Glutamatergic neuron (in vitro differentiated cells): ENCODE results near the gene MRPS24. TPM values are rescaled to one million over a fixed set of nuclear protein-coding genes. Genes with fewer than 3 reads are reported as not detected.

Experiments used
- DNase-seq: peaks from one replicate; pipeline ENCODE4 v3.0.0; 2022
- H3K27ac Mint-ChIP-seq: one replicate; pipeline ENCODE4 v1.8.0; 2020; ENCODE audit warnings: mild to moderate bottlenecking, mixed read lengths, inconsistent platforms; ENCODE audit not compliant: unreplicated experiment
- H3K27me3 Mint-ChIP-seq: one replicate; pipeline ENCODE4 v1.8.0; 2020; ENCODE audit warnings: mild to moderate bottlenecking, moderate library complexity, mixed read lengths, inconsistent platforms; ENCODE audit not compliant: unreplicated experiment
- H3K36me3 Mint-ChIP-seq: one replicate; pipeline ENCODE4 v1.8.0; 2020; ENCODE audit warnings: mild to moderate bottlenecking, mixed read lengths, inconsistent platforms; ENCODE audit not compliant: unreplicated experiment
- H3K4me1 Mint-ChIP-seq: one replicate; pipeline ENCODE4 v1.8.0; 2020; ENCODE audit warnings: mild to moderate bottlenecking, low read depth, mixed read lengths, inconsistent platforms; ENCODE audit not compliant: unreplicated experiment
- H3K4me3 Mint-ChIP-seq: one replicate; pipeline ENCODE4 v1.8.0; 2020; ENCODE audit warnings: mild to moderate bottlenecking, mixed read lengths, inconsistent platforms; ENCODE audit not compliant: unreplicated experiment
- H3K9me3 Mint-ChIP-seq: one replicate; pipeline ENCODE4 v1.8.0; 2020; ENCODE audit warnings: mild to moderate bottlenecking, moderate library complexity, mixed read lengths, inconsistent platforms; ENCODE audit not compliant: unreplicated experiment
- total RNA-seq: library from RNA; stranded (reverse); fragmentation: NEBNext Ultra II Directional; extraction: Animal tissue kit (Norgen Biotek cat#: 25700); gene quantifications from one replicate; pipeline ENCODE4 v1.2.1, GENCODE V29; 2021; ENCODE audit not compliant: unreplicated experiment
- TF ChIP-seq, protein P1 (sequence below): fragments of 200-600 bp; sonication (generic); IDR thresholded peaks from one replicate; pipeline ENCODE4 v1.5.0; 2021; ENCODE audit not compliant: partially characterized antibody, unreplicated experiment

The MRPS24 gene
- total RNA-seq, 1 donor from 2014 or later, result 60.8 TPM

GRCh38 chr7:43868181-43868580 is 1.1 kb downstream of the MRPS24 start:
- peaks cover 12% of the 10 kb centered on the region for H3K4me1 Mint-ChIP-seq
- no peak for DNase-seq
- no peak overlapping the region for H3K27ac Mint-ChIP-seq
- TF ChIP-seq, protein P1, sequence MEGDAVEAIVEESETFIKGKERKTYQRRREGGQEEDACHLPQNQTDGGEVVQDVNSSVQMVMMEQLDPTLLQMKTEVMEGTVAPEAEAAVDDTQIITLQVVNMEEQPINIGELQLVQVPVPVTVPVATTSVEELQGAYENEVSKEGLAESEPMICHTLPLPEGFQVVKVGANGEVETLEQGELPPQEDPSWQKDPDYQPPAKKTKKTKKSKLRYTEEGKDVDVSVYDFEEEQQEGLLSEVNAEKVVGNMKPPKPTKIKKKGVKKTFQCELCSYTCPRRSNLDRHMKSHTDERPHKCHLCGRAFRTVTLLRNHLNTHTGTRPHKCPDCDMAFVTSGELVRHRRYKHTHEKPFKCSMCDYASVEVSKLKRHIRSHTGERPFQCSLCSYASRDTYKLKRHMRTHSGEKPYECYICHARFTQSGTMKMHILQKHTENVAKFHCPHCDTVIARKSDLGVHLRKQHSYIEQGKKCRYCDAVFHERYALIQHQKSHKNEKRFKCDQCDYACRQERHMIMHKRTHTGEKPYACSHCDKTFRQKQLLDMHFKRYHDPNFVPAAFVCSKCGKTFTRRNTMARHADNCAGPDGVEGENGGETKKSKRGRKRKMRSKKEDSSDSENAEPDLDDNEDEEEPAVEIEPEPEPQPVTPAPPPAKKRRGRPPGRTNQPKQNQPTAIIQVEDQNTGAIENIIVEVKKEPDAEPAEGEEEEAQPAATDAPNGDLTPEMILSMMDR, result no peak
- peak overlapping the region; percentile 96 for H3K4me3 Mint-ChIP-seq
- H3K36me3 Mint-ChIP-seq, result no peaks in the 10 kb centered on the region
- peaks cover 7% of the 10 kb centered on the region for H3K9me3 Mint-ChIP-seq
- peaks cover 8% of the 10 kb centered on the region for H3K27me3 Mint-ChIP-seq

- TF ChIP-seq, protein P1, result no peak
- H3K27ac Mint-ChIP-seq, result no peak overlapping the region
- H3K27me3 Mint-ChIP-seq, result peaks cover 8% of the 10 kb centered on the region
- H3K4me3 Mint-ChIP-seq, result no peak overlapping the region
- peaks cover 7% of the 10 kb centered on the region for H3K9me3 Mint-ChIP-seq
- peaks cover 4% of the 10 kb centered on the region for H3K4me1 Mint-ChIP-seq
- H3K36me3 Mint-ChIP-seq, result no peaks in the 10 kb centered on the region
- no peak for DNase-seq
Measured at GRCh38 chr7:43865277-43865676, 4.0 kb downstream of the MRPS24 start.

DNA sequence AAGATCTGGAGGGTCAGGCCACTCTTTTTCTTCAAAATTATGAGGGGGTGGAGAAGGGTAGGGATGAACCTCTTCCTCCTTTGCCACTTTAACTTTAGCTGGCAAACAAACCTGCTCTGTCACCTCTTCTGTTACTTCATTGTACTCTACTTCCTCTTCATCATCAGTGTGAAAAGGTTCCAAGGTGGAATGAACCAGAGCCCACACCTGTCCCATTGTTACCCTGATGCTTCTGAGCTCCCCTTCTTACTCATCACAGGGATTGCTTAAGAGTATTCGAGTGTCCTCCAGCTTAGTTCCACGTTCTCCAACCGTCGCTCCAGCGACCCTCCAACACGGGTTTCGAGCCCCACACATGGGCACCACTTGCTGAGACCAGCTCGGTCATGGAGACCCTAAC is 5.2 kb downstream of the MRPS24 start:
- TF ChIP-seq, protein P1, result no peak
- H3K9me3 Mint-ChIP-seq, result peaks cover 4% of the 10 kb centered on the region
- DNase-seq, result no peak
- no peak overlapping the region for H3K27ac Mint-ChIP-seq
- peaks cover 4% of the 10 kb centered on the region for H3K4me1 Mint-ChIP-seq
- H3K4me3 Mint-ChIP-seq, result no peak overlapping the region
- H3K36me3 Mint-ChIP-seq, result peaks cover 4% of the 10 kb centered on the region
- H3K27me3 Mint-ChIP-seq, result peaks cover 6% of the 10 kb centered on the region

- Mint-ChIP-seq H3K4me3 (no peak overlapping the region), H3K36me3 (peaks cover 4% of the 10 kb centered on the region), H3K4me1 (no peaks in the 10 kb centered on the region), H3K9me3 (peaks cover 4% of the 10 kb centered on the region), H3K27ac (no peak overlapping the region), H3K27me3 (peaks cover 3% of the 10 kb centered on the region)
- TF ChIP-seq, protein P1, result no peak
- DNase-seq, result no peak
Measured at GRCh38 chr7:43856996-43857395, 12.3 kb downstream of the MRPS24 start.

GRCh38 chr7:43856316-43856715 is 13.0 kb downstream of the MRPS24 start:
- DNase-seq, result no peak
- Mint-ChIP-seq H3K4me3 (no peak overlapping the region), H3K9me3 (peaks cover 4% of the 10 kb centered on the region), H3K27ac (no peak overlapping the region), H3K4me1 (no peaks in the 10 kb centered on the region), H3K27me3 (peaks cover 3% of the 10 kb centered on the region), H3K36me3 (peaks cover 4% of the 10 kb centered on the region)
- TF ChIP-seq, protein P1, result no peak
